Measurements from ENCODE around the gene TENT4A.
"Not testable (repeated sequence)": the region's sequence is repeated elsewhere in the genome, so short reads cannot be mapped to it uniquely, and the experiment has no call there.

TENT4A gene

GRCh38 chr5:6713274-6714225 lies at the start of gene TENT4A:
Gene TENT4A (plus strand): TSS chr5:6713432. CDS start chr5:6713984, 552 bp downstream.
- no peak for DNase-seq (ENCODE audit: low read depth in 2 of 2)

- no peak for DNase-seq (ENCODE audit: low read depth in 2 of 2)
Observed at GRCh38 chr5:6666762-6667161, 46.5 kb upstream of the TENT4A start.

GRCh38 chr5:6667648-6668047 lies 45.6 kb upstream of the TENT4A start:
- no peak for DNase-seq (ENCODE audit: low read depth in 2 of 2)

GRCh38 chr5:6668717-6669116 lies 44.5 kb upstream of the TENT4A start:
- DNase-seq (ENCODE audit: low read depth in 2 of 2) = not testable (repeated sequence)

GRCh38 chr5:6673031-6673430 lies 40.2 kb upstream of the TENT4A start:
- DNase-seq (ENCODE audit: low read depth in 2 of 2) = no peak

GRCh38 chr5:6673963-6674362 lies 39.3 kb upstream of the TENT4A start:
- no peak for DNase-seq (ENCODE audit: low read depth in 2 of 2)

- DNase-seq (ENCODE audit: low read depth in 2 of 2) = no peak
Observed at GRCh38 chr5:6674421-6674820, 38.8 kb upstream of the TENT4A start.

- no peak for DNase-seq (ENCODE audit: low read depth in 2 of 2)
Observed at GRCh38 chr5:6674886-6675285, 38.3 kb upstream of the TENT4A start.

- DNase-seq (ENCODE audit: low read depth in 2 of 2) = no peak
Observed at GRCh38 chr5:6675784-6676491, 37.3 kb upstream of the TENT4A start.

GRCh38 chr5:6676702-6677101 lies 36.5 kb upstream of the TENT4A start:
- DNase-seq (ENCODE audit: low read depth in 2 of 2) = no peak

GRCh38 chr5:6678385-6678784 lies 34.8 kb upstream of the TENT4A start:
- no peak for DNase-seq (ENCODE audit: low read depth in 2 of 2)

GRCh38 chr5:6680922-6681321 lies 32.3 kb upstream of the TENT4A start:
- DNase-seq (ENCODE audit: low read depth in 2 of 2) = no peak

GRCh38 chr5:6681682-6682081 lies 31.6 kb upstream of the TENT4A start:
- no peak for DNase-seq (ENCODE audit: low read depth in 2 of 2)

- no peak for DNase-seq (ENCODE audit: low read depth in 2 of 2)
Observed at GRCh38 chr5:6682239-6682638, 31.0 kb upstream of the TENT4A start.

GRCh38 chr5:6683241-6683640 lies 30.0 kb upstream of the TENT4A start:
- no peak for DNase-seq (ENCODE audit: low read depth in 2 of 2)

- no peak for DNase-seq (ENCODE audit: low read depth in 2 of 2)
Observed at GRCh38 chr5:6684075-6684474, 29.2 kb upstream of the TENT4A start.

- no peak for DNase-seq (ENCODE audit: low read depth in 2 of 2)
Observed at GRCh38 chr5:6686501-6686900, 26.7 kb upstream of the TENT4A start.

- no peak for DNase-seq (ENCODE audit: low read depth in 2 of 2)
Observed at GRCh38 chr5:6686915-6687409, 26.3 kb upstream of the TENT4A start.

- DNase-seq (ENCODE audit: low read depth in 2 of 2) = no peak
Observed at GRCh38 chr5:6687505-6687904, 25.7 kb upstream of the TENT4A start.

GRCh38 chr5:6692906-6693305 lies 20.3 kb upstream of the TENT4A start:
- DNase-seq (ENCODE audit: low read depth in 2 of 2) = no peak

- DNase-seq (ENCODE audit: low read depth in 2 of 2) = no peak
Observed at GRCh38 chr5:6698696-6699095, 14.5 kb upstream of the TENT4A start.

- DNase-seq (ENCODE audit: low read depth in 2 of 2) = no peak
Observed at GRCh38 chr5:6699357-6699756, 13.9 kb upstream of the TENT4A start.
